Esophagus muscularis mucosa (tissue), 4 donors: ENCODE results near the gene KNL1. TPM values are rescaled to one million over a fixed set of nuclear protein-coding genes. Genes with fewer than 3 reads are reported as not detected.

Source experiments
- DNase-seq: peaks from one replicate; pipeline ENCODE4 v3.0.0-alpha.2; 2017; ENCODE audit errors: extremely low spot score
- H3K27ac ChIP-seq, 4 donors: fragments of 200-600 bp; sonication (generic); replicated peaks in 1 of 4; 1 replicate in 3 of 4; 2 replicates in 1 of 4; pipeline ENCODE4 v1.5.1; 2016 to 2019; ENCODE audit warnings: mild to moderate bottlenecking in 1 of 4
- H3K27me3 ChIP-seq, 4 donors: fragments of 200-600 bp; sonication (generic); one replicate each; pipeline versions ENCODE4 v1.5.1 to v1.6.0; 2016 to 2019
- H3K36me3 ChIP-seq, 4 donors: fragments of 200-600 bp; sonication (generic); one replicate each; pipeline ENCODE4 v1.5.1; 2016 to 2019
- H3K4me1 ChIP-seq, 4 donors: fragments of 200-600 bp; sonication (generic); one replicate each; pipeline ENCODE4 v1.5.1; 2016 to 2019
- H3K4me3 ChIP-seq, 4 donors: fragments of 200-600 bp; sonication (generic); 1 replicate in 2 of 4; 2 replicates in 2 of 4; pipeline ENCODE4 v1.5.1; 2016 to 2019; ENCODE audit warnings: mild to moderate bottlenecking in 4 of 4, moderate library complexity in 1 of 4
- H3K9me3 ChIP-seq, 4 donors: fragments of 200-600 bp; sonication (generic); 1 replicate in 3 of 4; 2 replicates in 1 of 4; pipeline ENCODE4 v1.5.1; 2016 to 2019
- EP300 ChIP-seq: sonication (generic); formaldehyde crosslinking; IDR thresholded peaks from one replicate; pipeline ENCODE4 v1.6.1; 2017; ENCODE audit warnings: antibody characterized with exemption
- POLR2A ChIP-seq: fragments of 450-650 bp; IDR thresholded peaks from one replicate; pipeline ENCODE4 v1.6.1; 2017; ENCODE audit warnings: antibody characterized with exemption, moderate library complexity, mild to moderate bottlenecking, low read depth
- POLR2AphosphoS5 ChIP-seq, 2 donors: sonication (generic); formaldehyde crosslinking; IDR thresholded peaks; one replicate each; pipeline ENCODE4 v1.6.1; 2017; ENCODE audit warnings: antibody characterized with exemption in 2 of 2
- WGBS: methylation state at CpG from one replicate; pipeline ENCODE4 v1.1.5; 2018; 5-methylcytosine and 5-hydroxymethylcytosine counted together
- intact Hi-C: fragments of 100-400 bp; cut with DNase I; formaldehyde crosslinking; loops from one replicate; pipeline ENCODE4 v1.15.1; 2023
- total RNA-seq, 4 donors: library from RNA; depleted of rRNA; stranded (reverse); fragments of >200 nt; gene quantifications; one replicate each; pipeline versions ENCODE4 v1.1.0 to v1.2.1, GENCODE V29; 2016
- TF ChIP-seq, protein P1 (sequence below), 3 experiments: fragments of 200-600 bp in 2 of 3; fragments of 450-650 bp in 1 of 3; sonication (generic) in 2 of 3; IDR thresholded peaks; one replicate each; pipeline ENCODE4 v1.5.1; 2017 to 2019; ENCODE audit warnings: antibody characterized with exemption in 3 of 3, mild to moderate bottlenecking in 2 of 3, moderate library complexity in 1 of 3

KNL1 gene
- total RNA-seq, 4 donors from 2014 or later: 0.06 to 0.63 (median 0.17) TPM; not detected in 1

DNA sequence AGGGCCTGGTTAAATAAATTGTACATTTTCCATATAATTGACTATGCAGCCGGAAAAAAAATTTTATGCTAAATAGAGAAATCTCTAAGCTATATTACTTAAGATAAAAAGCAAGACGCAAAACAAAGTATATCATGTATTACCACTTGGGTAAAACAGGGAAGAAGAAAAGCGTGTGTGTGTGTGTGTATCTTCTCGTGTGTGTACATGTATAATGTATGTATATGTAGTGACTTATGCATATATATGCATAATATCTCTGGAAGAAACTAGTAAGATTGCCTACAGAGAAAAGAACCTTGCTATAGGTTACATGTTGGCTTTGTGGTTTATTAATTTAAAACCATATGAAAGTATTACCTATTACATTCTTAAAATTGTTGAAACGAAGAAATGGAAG lies 19.0 kb downstream of the KNL1 start:
- DNase-seq: no peak
- Histone ChIP-seq H3K4me3 (no peak overlapping the region), H3K27ac (no peak overlapping the region), H3K4me1 (no peaks in the 10 kb centered on the region), H3K36me3 (no peaks in the 10 kb centered on the region), H3K9me3 (no peaks in the 10 kb centered on the region), H3K27me3 (no peaks in the 10 kb centered on the region)
- WGBS: 88% methylated on average over 5 of the region's 5 CpGs
- intact Hi-C loops: no loop called here
- TF ChIP-seq POLR2A (no peak), EP300 (no peak), POLR2AphosphoS5 (IDR thresholded peaks at IDR 0.05) (no peak)
- TF ChIP-seq, protein P1, sequence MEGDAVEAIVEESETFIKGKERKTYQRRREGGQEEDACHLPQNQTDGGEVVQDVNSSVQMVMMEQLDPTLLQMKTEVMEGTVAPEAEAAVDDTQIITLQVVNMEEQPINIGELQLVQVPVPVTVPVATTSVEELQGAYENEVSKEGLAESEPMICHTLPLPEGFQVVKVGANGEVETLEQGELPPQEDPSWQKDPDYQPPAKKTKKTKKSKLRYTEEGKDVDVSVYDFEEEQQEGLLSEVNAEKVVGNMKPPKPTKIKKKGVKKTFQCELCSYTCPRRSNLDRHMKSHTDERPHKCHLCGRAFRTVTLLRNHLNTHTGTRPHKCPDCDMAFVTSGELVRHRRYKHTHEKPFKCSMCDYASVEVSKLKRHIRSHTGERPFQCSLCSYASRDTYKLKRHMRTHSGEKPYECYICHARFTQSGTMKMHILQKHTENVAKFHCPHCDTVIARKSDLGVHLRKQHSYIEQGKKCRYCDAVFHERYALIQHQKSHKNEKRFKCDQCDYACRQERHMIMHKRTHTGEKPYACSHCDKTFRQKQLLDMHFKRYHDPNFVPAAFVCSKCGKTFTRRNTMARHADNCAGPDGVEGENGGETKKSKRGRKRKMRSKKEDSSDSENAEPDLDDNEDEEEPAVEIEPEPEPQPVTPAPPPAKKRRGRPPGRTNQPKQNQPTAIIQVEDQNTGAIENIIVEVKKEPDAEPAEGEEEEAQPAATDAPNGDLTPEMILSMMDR (IDR thresholded peaks at IDR 0.05): no peak

DNA sequence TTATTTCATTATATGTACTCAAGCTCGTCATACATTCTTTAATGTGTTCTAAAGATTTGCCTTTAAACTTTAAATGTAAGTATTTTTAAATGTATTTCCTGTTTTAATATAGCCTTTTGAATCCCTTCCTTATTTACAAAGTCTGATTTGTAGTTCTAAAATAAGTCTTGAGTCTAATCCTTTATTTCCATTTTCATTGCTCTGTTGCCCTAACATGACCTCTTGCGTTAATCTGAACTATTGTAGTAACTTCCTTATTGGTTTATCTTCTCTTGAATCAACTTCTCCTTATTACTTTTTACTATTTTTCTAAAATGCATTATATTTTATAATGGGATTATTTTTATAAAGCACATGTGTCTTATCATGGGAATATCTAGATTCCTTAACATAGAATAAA lies 24.0 kb downstream of the KNL1 start:
- TF ChIP-seq POLR2A (no peak), EP300 (no peak), POLR2AphosphoS5 (IDR thresholded peaks at IDR 0.05) (no peak)
- TF ChIP-seq, protein P1 (IDR thresholded peaks at IDR 0.05): no peak
- Histone ChIP-seq H3K27ac (no peak overlapping the region), H3K4me1 (no peaks in the 10 kb centered on the region), H3K4me3 (no peak overlapping the region), H3K27me3 (no peaks in the 10 kb centered on the region), H3K36me3 (no peaks in the 10 kb centered on the region), H3K9me3 (no peaks in the 10 kb centered on the region)
- 89% methylated on average over 2 of the region's 2 CpGs for WGBS
- intact Hi-C loops: no loop called here
- DNase-seq: no peak

DNA sequence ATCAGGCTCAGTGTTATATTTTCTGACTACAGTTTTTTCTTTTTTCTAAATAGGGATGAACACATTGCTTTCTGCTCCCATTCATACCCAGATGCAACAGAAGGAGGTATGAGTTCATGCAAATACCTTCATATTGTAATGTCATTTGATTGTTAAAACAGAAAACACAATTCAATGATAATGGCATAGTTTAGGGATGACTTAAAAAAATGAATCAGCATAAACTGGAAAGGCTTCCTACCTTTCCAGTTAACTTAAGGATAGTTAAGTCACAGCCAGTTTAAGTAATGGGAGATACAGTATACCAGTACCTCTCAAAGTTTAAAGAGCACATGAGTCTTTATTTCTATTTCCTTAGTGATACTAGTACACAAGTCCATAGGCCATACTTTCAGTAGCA lies 24.9 kb downstream of the KNL1 start:
- H3K4me1 ChIP-seq: no peaks in the 10 kb centered on the region
- no peaks in the 10 kb centered on the region for H3K27me3 ChIP-seq
- no peak overlapping the region for H3K27ac ChIP-seq
- H3K9me3 ChIP-seq: no peaks in the 10 kb centered on the region
- TF ChIP-seq, protein P1 (IDR thresholded peaks at IDR 0.05): no peak
- TF ChIP-seq POLR2AphosphoS5 (IDR thresholded peaks at IDR 0.05) (no peak), POLR2A (no peak), EP300 (no peak)
- intact Hi-C loops: no loop called here
- H3K4me3 ChIP-seq: no peak overlapping the region
- H3K36me3 ChIP-seq: no peaks in the 10 kb centered on the region
- no peak for DNase-seq

GRCh38 chr15:40623361-40623760 lies 29.3 kb downstream of the KNL1 start:
- no peak overlapping the region for H3K27ac ChIP-seq
- WGBS: 83% methylated on average over 2 of the region's 2 CpGs
- H3K9me3 ChIP-seq: no peaks in the 10 kb centered on the region
- DNase-seq: no peak
- intact Hi-C loops: no loop called here
- no peak overlapping the region for H3K4me3 ChIP-seq
- H3K4me1 ChIP-seq: no peaks in the 10 kb centered on the region
- H3K27me3 ChIP-seq: no peaks in the 10 kb centered on the region
- H3K36me3 ChIP-seq: no peaks in the 10 kb centered on the region
- TF ChIP-seq EP300 (no peak), POLR2AphosphoS5 (IDR thresholded peaks at IDR 0.05) (no peak)
- TF ChIP-seq, protein P1 (IDR thresholded peaks at IDR 0.05): no peak

DNA sequence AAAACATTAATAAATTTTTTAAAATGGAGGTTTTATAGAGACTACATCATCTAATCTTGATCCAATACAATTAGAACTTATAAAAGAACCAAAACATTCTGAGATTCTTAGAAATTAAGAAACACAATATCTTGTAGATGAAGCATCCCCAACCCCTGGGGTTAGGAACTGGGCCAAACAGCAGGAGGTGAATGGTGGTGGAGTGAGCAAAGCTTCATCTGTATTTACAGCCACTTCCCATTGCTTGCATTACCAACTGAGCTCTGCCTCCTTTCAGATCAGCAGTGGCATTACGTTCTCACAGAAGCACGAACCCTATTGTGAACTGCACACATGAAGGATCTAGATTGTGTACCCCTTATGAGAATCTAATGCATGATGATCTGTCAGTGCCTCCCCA lies 36.3 kb downstream of the KNL1 start:
- H3K27me3 ChIP-seq: no peaks in the 10 kb centered on the region
- no peaks in the 10 kb centered on the region for H3K36me3 ChIP-seq
- intact Hi-C loops: no loop called here
- H3K9me3 ChIP-seq: no peaks in the 10 kb centered on the region
- H3K4me1 ChIP-seq: no peaks in the 10 kb centered on the region
- no peak for DNase-seq
- WGBS: 90% methylated on average over 2 of the region's 2 CpGs
- no peak overlapping the region for H3K4me3 ChIP-seq
- no peak for TF ChIP-seq EP300
- TF ChIP-seq POLR2AphosphoS5 (IDR thresholded peaks at IDR 0.05): no peak
- H3K27ac ChIP-seq: no peak overlapping the region
